Stimulated activated effector memory CD8-positive, alpha-beta T cell treated with anti-CD3 and anti-CD28 coated beads, Interleukin-12 subunit alpha, Interleukin-12 subunit beta, amount 100 ng/mL, for 72 hours (primary cell): ENCODE measurements around the gene RAPGEF6.
"Not testable (repeated sequence)": the region's sequence is repeated elsewhere in the genome, so short reads cannot be mapped to it uniquely, and the experiment has no call there.

ENCODE experiments used
- ATAC-seq: fragments of 150-1000 bp; cut with Tn5 transposase; 2 replicates; pipeline ENCODE4 v1.10.0; 2021
- DNase-seq, 2 donors: peaks; one replicate each; pipeline ENCODE4 v3.0.0; 2021 to 2022; ENCODE audit warnings: low spot score in 2 of 2
- H3K27ac Mint-ChIP-seq: one replicate; pipeline ENCODE4 v1.8.0; 2022; ENCODE audit warnings: mild to moderate bottlenecking, mixed read lengths
- H3K36me3 Mint-ChIP-seq: one replicate; pipeline ENCODE4 v1.8.0; 2022; ENCODE audit warnings: mild to moderate bottlenecking, mixed read lengths
- H3K4me1 Mint-ChIP-seq: one replicate; pipeline ENCODE4 v1.8.0; 2022; ENCODE audit warnings: mixed read lengths
- H3K4me3 Mint-ChIP-seq: one replicate; pipeline ENCODE4 v1.8.0; 2022; ENCODE audit warnings: mild to moderate bottlenecking, mixed read lengths
- H3K9me3 Mint-ChIP-seq: one replicate; pipeline ENCODE4 v1.8.0; 2022; ENCODE audit warnings: mixed read lengths

RAPGEF6 gene

DNA sequence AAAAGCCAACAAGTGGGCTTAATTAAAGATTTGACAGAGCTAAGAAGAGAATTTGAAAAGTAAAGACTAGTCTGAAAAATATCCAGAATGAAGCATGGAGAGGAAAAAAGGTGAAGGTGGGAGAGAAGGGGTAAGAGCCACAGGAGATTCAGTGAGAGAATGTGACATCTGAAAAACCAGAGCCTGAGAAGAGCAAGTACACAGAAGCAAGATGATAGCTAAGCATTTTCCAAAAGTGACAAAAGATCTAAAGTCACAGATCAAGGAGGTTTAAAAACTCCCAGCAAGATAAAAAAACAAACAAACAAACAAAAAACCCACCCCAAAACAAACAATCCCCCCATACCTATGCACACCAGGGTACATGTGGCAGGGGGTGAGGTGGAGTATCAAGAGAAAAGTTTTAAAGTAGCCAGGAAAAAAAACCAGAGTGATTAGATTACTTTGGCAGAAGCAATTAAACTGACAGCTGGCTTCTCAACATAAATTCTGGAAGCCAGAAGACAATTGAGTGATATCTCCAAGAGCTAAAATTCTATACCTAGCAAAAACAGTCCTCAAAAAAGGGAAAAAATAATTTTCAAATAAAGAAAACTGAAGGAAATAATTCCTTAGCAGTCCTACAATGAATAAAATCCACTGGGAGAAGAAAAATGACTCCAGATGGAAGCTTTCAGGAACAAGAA, 111.4 kb downstream of the RAPGEF6 start:
- Mint-ChIP-seq H3K4me3 (no peak overlapping the region), H3K36me3 (peaks cover 52% of the 10 kb centered on the region), H3K4me1 (peaks cover 46% of the 10 kb centered on the region)

DNA sequence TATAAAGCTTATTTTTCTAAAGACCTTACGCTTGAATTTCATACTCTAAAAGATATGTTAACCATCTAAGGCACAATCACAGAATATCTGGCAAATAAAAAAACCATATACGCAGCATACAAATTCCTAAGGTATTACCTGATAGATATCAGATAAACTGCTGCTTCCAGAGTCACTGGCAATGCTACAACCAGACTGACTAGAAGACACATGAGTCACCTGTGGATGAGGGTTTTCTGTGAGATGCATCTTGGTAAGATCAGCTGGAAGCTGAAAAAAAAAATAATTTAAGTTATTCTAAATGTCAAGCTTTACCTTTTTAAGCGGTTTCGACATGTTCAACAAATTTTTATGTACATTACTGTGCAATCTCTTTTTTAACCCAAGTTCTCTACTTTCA, 113.8 kb downstream of the RAPGEF6 start:
- Mint-ChIP-seq H3K27ac (no peak overlapping the region), H3K36me3 (peaks cover 51% of the 10 kb centered on the region), H3K4me1 (peaks cover 36% of the 10 kb centered on the region), H3K4me3 (no peak overlapping the region), H3K9me3 (no peaks in the 10 kb centered on the region)
- DNase-seq (no peak), ATAC-seq (no peak)

More for the DNA sequence above, 111.4 kb downstream of the RAPGEF6 start:
- Mint-ChIP-seq H3K27ac (peak overlapping the region; percentile 44), H3K9me3 (no peaks in the 10 kb centered on the region)
- DNase-seq (no peak), ATAC-seq (no peak)

DNA sequence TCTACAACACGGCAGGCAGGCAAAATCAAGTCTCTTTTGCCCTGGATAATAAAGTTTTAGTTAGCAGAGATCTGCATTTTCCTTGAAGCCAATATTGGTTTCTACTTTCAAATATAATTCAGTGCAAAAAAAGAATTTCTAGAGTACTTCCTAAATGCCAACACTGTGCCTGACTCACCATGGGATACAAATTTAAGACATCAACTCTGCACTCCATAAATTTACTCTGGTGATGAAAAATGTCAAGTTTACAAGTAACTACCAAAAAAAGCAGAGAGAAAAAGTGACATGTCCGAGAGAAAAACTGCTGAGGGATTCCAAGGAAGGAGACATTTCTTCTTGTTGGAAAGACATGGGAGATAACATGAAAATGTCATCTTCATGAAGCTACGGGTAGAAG, 119.7 kb downstream of the RAPGEF6 start:
- H3K36me3 Mint-ChIP-seq: peaks cover 28% of the 10 kb centered on the region
- peak overlapping the region; percentile 74 for H3K27ac Mint-ChIP-seq
- ATAC-seq: no peak
- no peaks in the 10 kb centered on the region for H3K9me3 Mint-ChIP-seq
- peak overlapping the region; percentile 59 for H3K4me3 Mint-ChIP-seq
- peaks cover 45% of the 10 kb centered on the region for H3K4me1 Mint-ChIP-seq
- no peak for DNase-seq

DNA sequence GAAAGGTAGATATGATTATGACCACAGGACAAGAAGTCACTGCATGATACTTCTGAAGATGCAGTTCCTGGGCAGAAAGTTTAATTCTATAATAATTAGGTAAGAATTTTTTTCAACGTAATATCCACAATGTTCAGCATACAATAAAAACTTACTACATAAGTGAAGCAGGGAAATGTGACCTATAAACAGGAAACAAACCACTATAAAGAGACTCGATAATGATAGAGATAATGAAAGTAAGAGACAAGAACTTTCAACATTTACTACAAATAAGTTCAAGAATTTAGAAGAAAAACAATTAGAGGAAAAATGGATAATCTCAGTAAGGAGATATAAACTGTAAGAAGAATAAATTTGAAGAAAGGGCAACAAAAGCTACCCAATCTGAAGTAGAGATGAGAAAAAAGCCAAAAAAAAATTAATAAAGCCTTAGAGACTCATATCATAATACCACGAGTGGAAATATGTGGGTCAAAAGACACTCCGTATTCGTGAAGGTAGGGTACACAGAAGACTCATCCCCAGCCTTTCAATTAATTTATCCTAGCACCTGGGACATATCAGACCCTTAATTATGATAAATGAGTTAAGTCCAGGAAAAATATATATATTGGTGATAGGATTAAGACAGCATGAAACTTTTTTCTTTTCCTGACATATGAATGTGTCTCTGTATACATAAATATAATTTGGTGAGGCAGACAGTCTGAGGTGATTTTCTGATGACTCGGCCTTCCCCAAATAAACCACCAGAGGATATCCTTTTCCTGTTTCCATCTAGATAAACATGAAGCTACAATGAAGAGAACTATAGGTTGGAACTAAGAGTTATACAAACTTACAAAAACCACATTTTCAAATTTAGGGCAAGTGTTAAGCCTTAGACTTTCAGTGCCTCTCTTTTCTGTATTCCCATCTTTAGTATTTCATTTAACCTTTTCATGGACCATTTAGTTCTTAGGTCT, 120.4 kb downstream of the RAPGEF6 start:
- peak overlapping the region; percentile 74 for H3K27ac Mint-ChIP-seq
- DNase-seq (no peak), ATAC-seq (peak; percentile 90)
- H3K4me1 Mint-ChIP-seq: peaks cover 45% of the 10 kb centered on the region
- peak overlapping the region; percentile 59 for H3K4me3 Mint-ChIP-seq
- H3K9me3 Mint-ChIP-seq: no peaks in the 10 kb centered on the region
- H3K36me3 Mint-ChIP-seq: peaks cover 29% of the 10 kb centered on the region

DNA sequence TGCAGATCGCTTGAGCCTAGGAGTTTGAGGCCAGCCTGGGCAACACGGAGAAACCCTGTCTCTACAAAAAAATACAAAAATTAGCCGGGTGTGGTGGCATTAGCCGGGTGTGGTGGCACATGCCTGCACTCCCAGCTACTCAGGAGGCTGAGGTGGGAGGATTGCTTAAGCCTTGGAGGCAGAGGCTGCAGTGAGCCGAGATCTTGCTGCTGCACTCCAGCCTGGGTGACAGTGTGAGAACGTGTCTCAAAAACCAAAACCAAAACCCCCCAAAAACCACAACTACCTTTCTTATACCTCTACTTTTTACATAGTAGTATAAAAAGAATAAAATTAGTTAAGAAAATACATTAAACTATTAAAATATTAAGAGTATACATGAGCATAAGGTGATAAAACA, 121.2 kb downstream of the RAPGEF6 start:
- Mint-ChIP-seq H3K9me3 (no peaks in the 10 kb centered on the region), H3K27ac (peak overlapping the region; percentile 19), H3K4me1 (peaks cover 45% of the 10 kb centered on the region), H3K36me3 (peaks cover 29% of the 10 kb centered on the region), H3K4me3 (peak overlapping the region; percentile 59)
- DNase-seq (no peak), ATAC-seq (no peak)

DNA sequence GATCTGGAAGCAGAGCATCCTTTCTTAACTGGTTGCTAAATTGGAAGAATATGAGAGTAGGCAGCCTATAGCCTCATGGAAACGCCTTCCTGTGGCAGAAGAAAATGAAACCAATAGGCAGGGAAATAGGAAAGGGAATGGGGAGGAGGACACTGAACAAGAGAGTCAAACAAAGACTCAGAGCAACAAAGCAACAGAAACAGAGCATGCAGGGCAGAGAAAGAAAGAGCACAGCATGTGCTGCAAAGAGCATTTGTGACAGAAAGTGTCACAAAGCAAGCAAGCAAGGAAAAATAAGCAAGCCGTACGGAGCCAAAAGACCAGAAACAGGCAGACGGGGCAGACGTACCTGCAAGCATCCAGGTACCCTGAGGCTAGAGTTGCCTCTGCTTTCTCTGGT, 123.1 kb downstream of the RAPGEF6 start:
- Mint-ChIP-seq H3K27ac (peak overlapping the region; percentile 26), H3K9me3 (no peaks in the 10 kb centered on the region), H3K4me3 (no peak overlapping the region), H3K36me3 (peaks cover 37% of the 10 kb centered on the region), H3K4me1 (peaks cover 45% of the 10 kb centered on the region)
- DNase-seq: no peak
- no peak for ATAC-seq

DNA sequence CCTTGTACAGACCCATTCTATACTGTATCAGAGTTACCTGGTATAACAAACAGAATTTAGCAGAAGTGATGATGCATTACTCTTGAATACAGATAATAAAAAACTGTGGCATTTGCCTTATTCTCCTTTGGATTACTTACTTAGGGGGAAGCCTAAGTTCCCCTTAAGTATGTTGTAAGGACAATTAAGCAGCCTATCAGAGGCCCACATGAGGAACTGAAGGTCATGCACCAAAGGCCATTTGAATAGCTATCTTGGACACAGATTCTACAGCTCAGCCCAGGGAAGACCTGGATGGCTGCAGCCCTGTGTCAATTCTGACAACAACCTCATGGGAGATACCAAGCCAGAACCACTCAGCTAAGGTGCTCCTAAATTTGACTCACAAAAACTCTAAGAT, 125.2 kb downstream of the RAPGEF6 start:
- Mint-ChIP-seq H3K4me1 (peaks cover 26% of the 10 kb centered on the region), H3K36me3 (peaks cover 56% of the 10 kb centered on the region), H3K27ac (no peak overlapping the region), H3K4me3 (no peak overlapping the region), H3K9me3 (no peaks in the 10 kb centered on the region)
- DNase-seq (no peak), ATAC-seq (no peak)

DNA sequence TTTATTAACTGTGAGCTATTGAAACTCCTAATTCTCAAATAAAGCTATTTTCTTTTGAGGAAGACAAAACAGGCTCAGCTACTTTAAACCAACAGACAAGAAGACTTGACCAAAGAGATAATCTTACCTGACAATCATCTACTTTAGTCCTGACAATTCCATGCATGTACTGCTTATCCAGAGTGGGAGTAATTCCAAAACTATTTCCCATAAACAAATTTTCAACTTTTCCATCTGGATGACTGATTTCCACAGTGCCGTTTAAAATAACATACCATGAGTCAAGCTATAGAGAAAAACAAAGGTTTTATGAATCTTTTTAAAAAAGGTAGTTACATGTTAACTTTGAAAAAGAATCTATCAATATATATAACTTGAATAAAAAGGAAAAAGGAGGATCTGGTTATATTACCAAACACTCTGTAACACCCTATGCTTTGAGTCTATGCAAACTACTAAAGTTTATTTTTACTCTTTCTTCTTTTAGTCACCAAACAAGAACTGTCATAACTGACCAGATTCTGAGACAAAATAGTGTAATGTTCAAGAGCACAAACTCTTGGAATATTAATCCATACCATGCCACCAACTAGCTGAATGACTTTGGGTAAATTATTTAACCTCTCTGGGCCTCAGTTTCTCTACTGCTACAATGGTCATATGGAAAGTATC, 129.7 kb downstream of the RAPGEF6 start:
- ATAC-seq (no peak), DNase-seq (no peak)
- peaks cover 90% of the 10 kb centered on the region for H3K36me3 Mint-ChIP-seq
- H3K9me3 Mint-ChIP-seq: no peaks in the 10 kb centered on the region
- H3K4me3 Mint-ChIP-seq: no peak overlapping the region
- H3K4me1 Mint-ChIP-seq: no peaks in the 10 kb centered on the region
- H3K27ac Mint-ChIP-seq: no peak overlapping the region

DNA sequence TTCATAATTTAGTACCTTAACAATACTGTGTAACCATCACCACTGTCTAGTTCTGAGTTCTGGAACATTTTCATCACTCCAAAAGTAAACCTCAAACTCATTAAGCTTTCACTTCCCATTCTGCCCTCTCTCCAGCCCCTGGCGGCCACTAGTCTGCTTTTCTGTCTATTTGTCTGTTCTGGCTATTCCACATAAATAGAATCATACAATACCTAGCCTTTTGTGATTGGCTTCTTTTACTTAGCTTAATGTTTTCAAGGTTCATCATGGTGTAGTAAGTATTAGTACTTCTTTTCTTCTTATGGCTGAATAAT, 138.7 kb downstream of the RAPGEF6 start:
- peak; percentile 64 for ATAC-seq
- Mint-ChIP-seq H3K36me3 (peaks cover 88% of the 10 kb centered on the region), H3K27ac (no peak overlapping the region)

DNA sequence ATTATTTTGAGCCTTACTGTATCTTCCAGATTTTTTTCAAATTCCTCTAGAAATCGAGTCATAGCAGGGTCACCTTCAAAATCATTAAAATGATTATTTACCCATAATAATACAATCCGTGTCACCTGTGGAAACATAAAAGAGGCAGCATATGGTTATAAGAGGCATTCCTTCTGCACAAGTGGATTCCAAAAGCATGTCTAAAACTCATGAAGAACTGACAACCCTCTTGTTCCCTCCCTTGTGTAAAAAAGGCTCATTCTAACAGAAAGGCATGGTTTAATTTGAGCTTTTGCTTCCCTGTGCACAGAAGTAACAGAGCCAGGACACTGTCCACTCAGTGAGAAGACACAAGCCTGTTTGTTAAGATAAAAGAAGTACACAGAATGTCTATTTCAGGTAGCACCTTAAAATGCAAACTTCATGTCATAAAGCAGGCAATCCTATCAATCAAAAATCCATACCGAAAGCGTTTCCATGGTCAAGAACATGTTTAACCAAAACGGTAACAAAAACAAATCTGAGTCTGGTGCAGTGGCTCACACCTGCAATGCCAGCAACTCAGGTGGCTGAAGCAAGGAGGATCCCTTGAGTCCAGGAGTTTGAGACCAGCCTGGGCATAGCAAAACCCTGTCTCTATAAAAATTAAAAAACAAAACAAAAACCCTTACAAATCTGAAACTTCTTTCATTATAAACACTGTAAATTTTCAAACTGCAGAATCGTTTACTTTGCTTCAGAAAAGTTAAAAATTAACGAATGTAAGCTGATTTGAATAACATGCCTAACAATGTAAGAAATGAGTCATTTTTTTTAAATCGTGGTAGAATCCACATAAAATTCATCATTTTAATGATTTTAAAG, 139.3 kb downstream of the RAPGEF6 start:
- DNase-seq: no peak
- peaks cover 14% of the 10 kb centered on the region for H3K4me1 Mint-ChIP-seq
- no peak for ATAC-seq
- H3K36me3 Mint-ChIP-seq: peaks cover 88% of the 10 kb centered on the region
- no peaks in the 10 kb centered on the region for H3K9me3 Mint-ChIP-seq
- H3K27ac Mint-ChIP-seq: no peak overlapping the region
- H3K4me3 Mint-ChIP-seq: no peak overlapping the region

More for the DNA sequence above, 138.7 kb downstream of the RAPGEF6 start:
- Mint-ChIP-seq H3K9me3 (no peaks in the 10 kb centered on the region), H3K4me1 (peaks cover 14% of the 10 kb centered on the region), H3K4me3 (no peak overlapping the region)
- no peak for DNase-seq

DNA sequence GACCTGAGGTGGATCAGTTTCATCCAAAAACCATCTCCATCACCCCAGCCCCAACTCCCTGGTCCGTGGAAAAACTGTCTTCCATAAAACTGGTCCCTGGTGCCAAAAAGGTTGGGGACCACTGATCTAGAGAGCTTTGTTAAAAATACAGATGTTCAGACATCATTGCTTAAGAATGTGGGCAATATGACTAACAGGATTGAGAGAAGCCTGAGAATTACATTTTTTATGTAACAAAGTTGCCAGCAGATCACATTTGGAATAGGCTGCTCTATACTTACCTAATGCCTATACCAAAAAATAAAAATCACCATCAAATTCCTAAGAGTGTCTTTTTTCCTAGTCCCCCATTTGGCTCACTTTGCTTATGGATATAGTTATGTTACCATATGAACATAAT, 143.3 kb downstream of the RAPGEF6 start:
- H3K36me3 Mint-ChIP-seq: peaks cover 96% of the 10 kb centered on the region
- H3K27ac Mint-ChIP-seq: no peak overlapping the region
- ATAC-seq (no peak), DNase-seq (no peak)
- no peaks in the 10 kb centered on the region for H3K9me3 Mint-ChIP-seq
- H3K4me1 Mint-ChIP-seq: peaks cover 20% of the 10 kb centered on the region
- H3K4me3 Mint-ChIP-seq: no peak overlapping the region

DNA sequence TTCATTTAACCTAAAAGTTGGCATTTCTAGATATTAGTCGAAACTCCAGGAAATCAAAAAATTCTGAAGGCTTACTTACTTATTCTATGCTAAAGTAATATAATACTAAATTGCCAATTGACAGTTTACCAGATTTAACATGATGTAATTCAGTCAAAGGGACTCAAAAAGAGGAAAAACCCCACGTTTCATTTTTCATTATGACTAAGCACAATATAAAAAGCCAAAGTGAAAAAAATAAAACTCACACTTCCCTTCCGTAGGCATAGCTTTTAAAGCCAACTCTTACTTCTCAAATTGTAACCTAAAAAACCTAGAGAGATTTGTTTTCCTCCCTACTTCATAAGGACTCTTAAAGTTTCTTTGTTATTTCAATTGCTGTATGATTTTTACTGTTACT, 146.6 kb downstream of the RAPGEF6 start:
- DNase-seq (no peak), ATAC-seq (peak; percentile 71)
- peak overlapping the region; percentile 27 for H3K27ac Mint-ChIP-seq
- no peak overlapping the region for H3K4me3 Mint-ChIP-seq
- peaks cover 6% of the 10 kb centered on the region for H3K4me1 Mint-ChIP-seq
- H3K36me3 Mint-ChIP-seq: peaks cover 88% of the 10 kb centered on the region
- H3K9me3 Mint-ChIP-seq: no peaks in the 10 kb centered on the region

DNA sequence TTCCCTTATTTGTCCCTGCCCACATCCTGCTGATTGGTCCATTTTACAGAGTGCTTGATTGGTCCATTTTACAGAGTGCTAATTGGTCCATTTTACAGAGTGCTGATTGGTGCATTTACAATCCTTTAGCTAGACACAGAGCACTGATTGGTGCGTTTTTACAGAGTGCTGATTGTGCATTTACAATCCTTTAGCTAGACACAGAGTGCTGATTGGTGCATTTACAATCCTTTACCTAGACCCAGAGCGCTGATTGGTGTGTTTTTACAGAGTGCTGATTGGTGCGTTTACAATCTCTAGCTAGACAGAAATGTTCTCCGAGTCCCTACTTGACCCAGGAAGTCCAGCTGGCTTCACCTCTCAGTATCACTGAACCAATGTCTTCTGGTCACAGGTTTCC, 147.7 kb downstream of the RAPGEF6 start:
- not testable (repeated sequence) for H3K9me3 Mint-ChIP-seq, H3K4me3 Mint-ChIP-seq, DNase-seq, ATAC-seq, H3K27ac Mint-ChIP-seq
- peaks cover 89% of the 10 kb centered on the region for H3K36me3 Mint-ChIP-seq
- peaks cover 13% of the 10 kb centered on the region for H3K4me1 Mint-ChIP-seq

DNA sequence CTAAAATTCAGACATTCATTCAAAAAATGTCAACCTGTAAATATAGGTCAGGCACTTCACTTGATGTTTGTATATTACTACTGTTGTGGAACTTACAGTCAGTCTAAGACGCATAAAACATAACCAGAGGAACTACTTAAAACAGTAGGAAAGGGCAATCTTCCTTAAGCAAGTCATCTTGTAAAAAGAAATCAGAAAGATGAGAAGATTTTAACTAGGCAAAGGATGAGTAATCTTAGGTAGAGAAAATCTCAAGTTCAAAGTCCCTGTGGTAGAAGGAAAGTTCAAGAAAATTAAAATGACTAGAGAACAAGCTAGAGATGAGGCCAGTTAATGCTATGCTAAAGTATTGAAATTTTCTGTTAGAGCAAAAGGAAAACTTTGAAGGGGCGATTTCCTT, 152.4 kb downstream of the RAPGEF6 start:
- no peak for DNase-seq
- Mint-ChIP-seq H3K36me3 (peaks cover 92% of the 10 kb centered on the region), H3K9me3 (no peaks in the 10 kb centered on the region), H3K4me3 (no peak overlapping the region), H3K4me1 (peaks cover 22% of the 10 kb centered on the region), H3K27ac (peak overlapping the region; percentile 90)
- peak; percentile 88 for ATAC-seq

DNA sequence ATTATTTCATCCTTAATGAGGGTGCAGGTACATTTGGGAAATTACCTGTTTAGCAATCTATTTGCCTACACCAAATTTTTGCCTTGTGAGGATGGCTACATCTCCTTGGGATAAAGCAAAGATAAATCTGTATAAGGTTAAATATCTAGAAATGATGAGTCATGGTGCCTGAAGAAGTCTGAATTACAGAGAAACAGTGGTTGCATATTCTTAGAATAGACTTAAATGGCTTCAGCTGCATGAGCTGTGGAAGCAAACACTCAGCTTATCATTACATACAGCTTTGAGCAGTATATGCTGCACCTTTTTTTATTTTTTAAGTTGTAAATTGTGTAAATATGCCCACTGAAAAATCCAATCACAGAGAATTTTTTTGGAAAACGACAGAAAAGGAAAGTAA, 153.5 kb downstream of the RAPGEF6 start:
- Mint-ChIP-seq H3K4me1 (peaks cover 22% of the 10 kb centered on the region), H3K27ac (peak overlapping the region; percentile 90), H3K4me3 (no peak overlapping the region), H3K9me3 (no peaks in the 10 kb centered on the region), H3K36me3 (peaks cover 90% of the 10 kb centered on the region)
- DNase-seq: no peak
- ATAC-seq: no peak
